ENCODE measurements around the gene BOC.

GRCh38 chr3:113174304-113174703, 37.1 kb upstream of the BOC start:
- TF ChIP-seq CTCF (IDR thresholded peaks at IDR 0.05; ENCODE audit: insufficient read depth, low read length): no peak
- TF ChIP-seq GABPA (IDR thresholded peaks at IDR 0.05; ENCODE audit: low read depth): no peak
- TF ChIP-seq POLR2AphosphoS5 (IDR thresholded peaks at IDR 0.05; ENCODE audit: low read depth): no peak
- no peak for TF ChIP-seq REST (IDR thresholded peaks at IDR 0.05; ENCODE audit: insufficient replicate concordance, low read depth)
- no peak for TF ChIP-seq SPI1 (IDR thresholded peaks at IDR 0.05; ENCODE audit: borderline replicate concordance, low read depth)

Measured in HL-60 (cell line).